ENCODE measurements around the gene PLEKHH2. TPM values are rescaled to one million over a fixed set of nuclear protein-coding genes. Genes with fewer than 3 reads are reported as not detected.

The PLEKHH2 gene
- total RNA-seq, 3 donors from 2014 or later = 42.1 to 67.2 (median 63.5) TPM

DNA sequence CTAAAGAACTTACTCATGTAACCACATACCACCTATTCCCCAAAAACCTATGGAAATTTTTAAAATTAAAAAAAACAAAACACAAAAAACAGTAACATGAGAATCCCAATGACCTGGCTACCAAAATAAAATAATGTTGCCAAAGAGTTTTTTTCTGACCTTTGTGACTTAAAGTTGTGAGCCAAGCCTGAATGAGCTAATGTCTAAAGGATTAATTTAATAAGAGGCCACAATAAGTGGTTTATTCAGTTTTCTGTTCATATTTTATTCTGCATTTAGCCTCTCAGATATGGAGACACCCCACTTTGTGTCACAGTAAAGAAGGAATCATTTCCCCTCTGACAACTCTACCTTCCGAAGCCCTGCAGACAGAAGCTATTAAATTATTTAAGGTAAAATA lies 94.2 kb downstream of the PLEKHH2 start:
- Histone ChIP-seq H3K27me3 (no peaks in the 10 kb centered on the region), H3K36me3 (no peaks in the 10 kb centered on the region), H3K4me3 (no peak overlapping the region), H3K27ac (no peak overlapping the region), H3K9me3 (no peaks in the 10 kb centered on the region), H3K4me1 (no peaks in the 10 kb centered on the region)
- intact Hi-C loops (cut with DNase I; ENCODE audit: low total_unique reads) = no loop called here
- DNase-seq (ENCODE audit: low spot score in 2 of 2) = no peak
- TF ChIP-seq POLR2A (IDR thresholded peaks at IDR 0.05) (no peak), POLR2AphosphoS5 (IDR thresholded peaks at IDR 0.05) (no peak), CTCF (IDR thresholded peaks at IDR 0.05) (no peak)

- Histone ChIP-seq H3K9me3 (no peaks in the 10 kb centered on the region), H3K36me3 (no peaks in the 10 kb centered on the region), H3K27me3 (no peaks in the 10 kb centered on the region), H3K27ac (no peak overlapping the region), H3K4me3 (no peak overlapping the region), H3K4me1 (no peaks in the 10 kb centered on the region)
- TF ChIP-seq POLR2A (IDR thresholded peaks at IDR 0.05) (no peak), CTCF (IDR thresholded peaks at IDR 0.05) (no peak), POLR2AphosphoS5 (IDR thresholded peaks at IDR 0.05) (no peak)
- no peak for DNase-seq (ENCODE audit: low spot score in 2 of 2)
- intact Hi-C loops (cut with DNase I; ENCODE audit: low total_unique reads) = no loop called here
Observed at GRCh38 chr2:43736637-43737036, 99.6 kb downstream of the PLEKHH2 start.

DNA sequence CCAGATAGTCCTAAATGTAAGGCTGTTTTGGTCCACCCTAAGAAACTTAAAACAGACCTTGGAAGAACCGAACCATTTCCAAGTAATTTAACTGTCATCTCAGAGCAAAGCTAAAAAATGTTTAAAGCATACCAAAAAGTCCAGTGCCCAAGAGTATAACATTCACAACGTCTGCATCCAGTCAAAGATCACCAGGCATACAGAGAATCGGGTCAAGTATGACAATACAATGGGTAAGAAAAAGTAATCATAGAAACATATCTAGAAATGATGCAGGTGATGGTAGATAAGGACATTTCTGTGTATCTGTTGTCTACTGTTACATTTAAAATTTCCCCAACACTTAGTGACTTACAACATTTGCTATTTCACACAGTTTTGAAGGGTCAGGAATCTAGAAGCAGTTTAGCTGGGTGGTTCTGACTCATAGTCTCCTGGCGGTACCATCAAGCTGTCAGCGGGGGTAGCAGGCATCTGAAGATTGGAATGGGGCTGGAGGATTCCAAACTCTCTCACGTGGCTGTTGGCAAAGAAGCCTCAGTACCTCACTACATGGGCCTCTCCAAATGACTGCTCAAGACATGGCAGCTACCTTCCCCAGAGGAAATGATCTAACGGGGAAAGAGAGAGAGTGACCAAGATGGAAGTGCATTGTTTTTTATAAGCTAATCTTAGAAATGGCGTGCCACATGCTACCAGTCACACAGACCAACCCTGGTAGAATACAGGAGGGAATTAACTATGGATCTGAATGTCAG lies 100.2 kb downstream of the PLEKHH2 start:
- no peaks in the 10 kb centered on the region for H3K9me3 ChIP-seq
- TF ChIP-seq POLR2A (IDR thresholded peaks at IDR 0.05) (no peak), POLR2AphosphoS5 (IDR thresholded peaks at IDR 0.05) (no peak), CTCF (IDR thresholded peaks at IDR 0.05) (no peak)
- no peaks in the 10 kb centered on the region for H3K4me1 ChIP-seq
- H3K4me3 ChIP-seq = no peak overlapping the region
- no peak for DNase-seq (ENCODE audit: low spot score in 2 of 2)
- intact Hi-C loops (cut with DNase I; ENCODE audit: low total_unique reads) = no loop called here
- H3K36me3 ChIP-seq = no peaks in the 10 kb centered on the region
- H3K27ac ChIP-seq = no peak overlapping the region
- H3K27me3 ChIP-seq = no peaks in the 10 kb centered on the region

- intact Hi-C loops (cut with DNase I; ENCODE audit: low total_unique reads) = no loop called here
- H3K27me3 ChIP-seq = no peaks in the 10 kb centered on the region
- TF ChIP-seq POLR2AphosphoS5 (IDR thresholded peaks at IDR 0.05) = no peak
- no peak for TF ChIP-seq CTCF (IDR thresholded peaks at IDR 0.05)
- no peak for TF ChIP-seq POLR2A (IDR thresholded peaks at IDR 0.05)
- H3K27ac ChIP-seq = no peak overlapping the region
- no peak overlapping the region for H3K4me3 ChIP-seq
- DNase-seq (ENCODE audit: low spot score in 2 of 2) = no peak
- no peaks in the 10 kb centered on the region for H3K9me3 ChIP-seq
- H3K36me3 ChIP-seq = no peaks in the 10 kb centered on the region
- H3K4me1 ChIP-seq = no peaks in the 10 kb centered on the region
Observed at GRCh38 chr2:43737855-43738254, 100.8 kb downstream of the PLEKHH2 start.

GRCh38 chr2:43738257-43738656 lies 101.2 kb downstream of the PLEKHH2 start:
- TF ChIP-seq CTCF (IDR thresholded peaks at IDR 0.05) (no peak), POLR2AphosphoS5 (IDR thresholded peaks at IDR 0.05) (no peak), POLR2A (IDR thresholded peaks at IDR 0.05) (no peak)
- intact Hi-C loops (cut with DNase I; ENCODE audit: low total_unique reads) = no loop called here
- DNase-seq (ENCODE audit: low spot score in 2 of 2) = no peak
- Histone ChIP-seq H3K4me3 (no peak overlapping the region), H3K36me3 (no peaks in the 10 kb centered on the region), H3K27me3 (no peaks in the 10 kb centered on the region), H3K27ac (no peak overlapping the region), H3K4me1 (no peaks in the 10 kb centered on the region), H3K9me3 (no peaks in the 10 kb centered on the region)

Measured in breast epithelium (tissue), 4 donors.